Activated CD8-positive, alpha-beta memory T cell treated with anti-CD3 and anti-CD28 coated beads for 24 hours (primary cell): Measurements from ENCODE around the gene HCCS.

ENCODE experiments used
- DNase-seq: peaks from one replicate; pipeline ENCODE4 v3.0.0-alpha.2; 2020

The HCCS gene

GRCh38 chrX:11124112-11124511 is 13.0 kb downstream of the HCCS start:
- DNase-seq, result no peak

- DNase-seq, result no peak
Measured at GRCh38 chrX:11125060-11125459, 13.9 kb downstream of the HCCS start.

GRCh38 chrX:11129534-11130105 is 18.5 kb downstream of the HCCS start:
- no peak for DNase-seq

GRCh38 chrX:11130136-11130535 is 19.0 kb downstream of the HCCS start:
- DNase-seq, result no peak

GRCh38 chrX:11131146-11131545 is 20.0 kb downstream of the HCCS start:
- no peak for DNase-seq

- no peak for DNase-seq
Measured at GRCh38 chrX:11135564-11136185, 24.5 kb downstream of the HCCS start.

GRCh38 chrX:11137543-11138139 is 26.5 kb downstream of the HCCS start:
- no peak for DNase-seq

- DNase-seq, result no peak
Measured at GRCh38 chrX:11138498-11139390, 27.6 kb downstream of the HCCS start.

GRCh38 chrX:11143931-11144678 is 33.0 kb downstream of the HCCS start:
- DNase-seq, result peak; percentile 65

- no peak for DNase-seq
Measured at GRCh38 chrX:11146411-11146810, 35.3 kb downstream of the HCCS start.

GRCh38 chrX:11148401-11148800 is 37.3 kb downstream of the HCCS start:
- DNase-seq, result no peak

GRCh38 chrX:11151799-11152559 is 40.8 kb downstream of the HCCS start:
- no peak for DNase-seq

- DNase-seq, result no peak
Measured at GRCh38 chrX:11159149-11159548, 48.0 kb downstream of the HCCS start.

GRCh38 chrX:11164433-11164832 is 53.3 kb downstream of the HCCS start:
- DNase-seq, result no peak

- DNase-seq, result no peak
Measured at GRCh38 chrX:11171956-11172355, 60.8 kb downstream of the HCCS start.

- no peak for DNase-seq
Measured at GRCh38 chrX:11172415-11172814, 61.3 kb downstream of the HCCS start.
